Tibial artery (tissue), 4 donors: Measurements from ENCODE around the gene UBA52.

Experiments used
- DNase-seq, 2 donors: peaks; one replicate each; pipeline ENCODE4 v3.0.0-alpha.2; 2019
- H3K27ac ChIP-seq, 2 donors: fragments of 200-600 bp; sonication (generic) in 1 of 2; 1 replicate in 1 of 2; 2 replicates in 1 of 2; pipeline ENCODE4 v1.5.1; 2018 to 2019; ENCODE audit warnings: mild to moderate bottlenecking in 1 of 2
- H3K27me3 ChIP-seq, 2 donors: fragments of 200-600 bp; sonication (generic) in 1 of 2; one replicate each; pipeline versions ENCODE4 v1.5.1 to v1.6.0; 2016 to 2019
- H3K36me3 ChIP-seq, 3 donors: fragments of 200-600 bp; sonication (generic) in 2 of 3; one replicate each; pipeline ENCODE4 v1.5.1; 2016 to 2019; ENCODE audit warnings: mild to moderate bottlenecking in 2 of 3
- H3K4me1 ChIP-seq, 4 donors: fragments of 200-600 bp; sonication (generic) in 2 of 4; 1 replicate in 3 of 4; 2 replicates in 1 of 4; pipeline ENCODE4 v1.5.1; 2016 to 2019
- H3K4me3 ChIP-seq, 2 donors: fragments of 200-600 bp; sonication (generic) in 1 of 2; 1 replicate in 1 of 2; 2 replicates in 1 of 2; pipeline ENCODE4 v1.5.1; 2018 to 2019; ENCODE audit warnings: mild to moderate bottlenecking in 2 of 2
- H3K9me3 ChIP-seq, 3 donors: fragments of 200-600 bp; sonication (generic) in 1 of 3; one replicate each; pipeline ENCODE4 v1.5.1; 2016 to 2019
- intact Hi-C: fragments of 100-400 bp; cut with DNase I; formaldehyde crosslinking; loops from one replicate; pipeline ENCODE4 v1.15.0; 2023; ENCODE audit warnings: low total_unique reads
- TF ChIP-seq, protein P1 (sequence below), 2 experiments: fragments of 200-600 bp in 1 of 2; fragments of 450-650 bp in 1 of 2; IDR thresholded peaks; one replicate each; pipeline ENCODE4 v1.5.1; 2017 to 2019; ENCODE audit warnings: antibody characterized with exemption in 2 of 2, mild to moderate bottlenecking in 1 of 2, moderate library complexity in 1 of 2

The UBA52 gene

DNA sequence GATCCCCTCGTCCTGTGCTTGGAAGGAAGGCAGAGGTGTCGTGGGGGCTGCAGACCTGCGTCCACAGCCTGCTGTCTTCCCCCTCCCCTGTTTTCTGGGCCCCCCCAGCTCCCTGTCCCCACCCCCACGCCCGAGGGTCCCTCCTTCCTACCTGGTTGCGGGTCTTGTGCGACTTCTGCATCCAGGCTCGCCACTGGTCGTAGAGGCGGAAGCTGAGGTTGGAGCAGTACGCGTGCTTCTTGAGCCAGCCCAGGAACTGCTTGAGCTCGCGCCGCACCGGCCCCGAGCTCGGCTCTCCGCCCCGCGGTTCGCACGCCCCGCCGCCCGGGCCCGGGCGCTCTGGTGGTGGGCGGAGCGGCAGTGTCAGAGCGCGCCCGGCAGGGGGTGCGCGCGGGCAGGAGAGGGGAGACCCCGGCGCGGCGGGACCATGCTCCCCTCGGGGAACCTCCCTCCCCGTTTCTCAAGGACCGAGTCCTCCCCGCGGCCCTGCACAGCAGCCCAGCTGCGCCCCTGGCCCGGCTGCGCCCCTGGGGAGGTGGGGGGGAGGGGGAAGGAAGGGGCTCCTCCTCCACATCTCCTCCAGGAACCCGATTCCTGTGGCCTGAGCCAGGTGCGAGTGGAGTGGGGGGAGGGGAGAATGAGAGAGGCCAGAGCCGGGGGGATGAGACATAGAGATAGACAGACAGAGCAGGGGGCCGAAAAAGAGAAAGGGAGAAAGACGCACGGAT, 22.6 kb downstream of the UBA52 start:
- Histone ChIP-seq H3K36me3 (peaks cover 7 to 20% (median 14%) of the 10 kb centered on the region in 3 donors), H3K27ac (peak overlapping the region; percentile 51 to 74), H3K4me3 (peak overlapping the region; percentile 27 to 42), H3K9me3 (no peaks in the 10 kb centered on the region), H3K27me3 (peaks cover 0 to 18% of the 10 kb centered on the region in 2 donors), H3K4me1 (peaks cover 0 to 34% (median 28%) of the 10 kb centered on the region in 4 donors)
- TF ChIP-seq, protein P1, sequence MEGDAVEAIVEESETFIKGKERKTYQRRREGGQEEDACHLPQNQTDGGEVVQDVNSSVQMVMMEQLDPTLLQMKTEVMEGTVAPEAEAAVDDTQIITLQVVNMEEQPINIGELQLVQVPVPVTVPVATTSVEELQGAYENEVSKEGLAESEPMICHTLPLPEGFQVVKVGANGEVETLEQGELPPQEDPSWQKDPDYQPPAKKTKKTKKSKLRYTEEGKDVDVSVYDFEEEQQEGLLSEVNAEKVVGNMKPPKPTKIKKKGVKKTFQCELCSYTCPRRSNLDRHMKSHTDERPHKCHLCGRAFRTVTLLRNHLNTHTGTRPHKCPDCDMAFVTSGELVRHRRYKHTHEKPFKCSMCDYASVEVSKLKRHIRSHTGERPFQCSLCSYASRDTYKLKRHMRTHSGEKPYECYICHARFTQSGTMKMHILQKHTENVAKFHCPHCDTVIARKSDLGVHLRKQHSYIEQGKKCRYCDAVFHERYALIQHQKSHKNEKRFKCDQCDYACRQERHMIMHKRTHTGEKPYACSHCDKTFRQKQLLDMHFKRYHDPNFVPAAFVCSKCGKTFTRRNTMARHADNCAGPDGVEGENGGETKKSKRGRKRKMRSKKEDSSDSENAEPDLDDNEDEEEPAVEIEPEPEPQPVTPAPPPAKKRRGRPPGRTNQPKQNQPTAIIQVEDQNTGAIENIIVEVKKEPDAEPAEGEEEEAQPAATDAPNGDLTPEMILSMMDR (IDR thresholded peaks at IDR 0.05) = peak; percentile 91 to 95
- peak; percentile 68 to 86 for DNase-seq
- intact Hi-C loops = loop anchor here (10.0 kb wide), 1 partner anchor 251 kb away; no protein-coding TSS in a partner anchor

DNA sequence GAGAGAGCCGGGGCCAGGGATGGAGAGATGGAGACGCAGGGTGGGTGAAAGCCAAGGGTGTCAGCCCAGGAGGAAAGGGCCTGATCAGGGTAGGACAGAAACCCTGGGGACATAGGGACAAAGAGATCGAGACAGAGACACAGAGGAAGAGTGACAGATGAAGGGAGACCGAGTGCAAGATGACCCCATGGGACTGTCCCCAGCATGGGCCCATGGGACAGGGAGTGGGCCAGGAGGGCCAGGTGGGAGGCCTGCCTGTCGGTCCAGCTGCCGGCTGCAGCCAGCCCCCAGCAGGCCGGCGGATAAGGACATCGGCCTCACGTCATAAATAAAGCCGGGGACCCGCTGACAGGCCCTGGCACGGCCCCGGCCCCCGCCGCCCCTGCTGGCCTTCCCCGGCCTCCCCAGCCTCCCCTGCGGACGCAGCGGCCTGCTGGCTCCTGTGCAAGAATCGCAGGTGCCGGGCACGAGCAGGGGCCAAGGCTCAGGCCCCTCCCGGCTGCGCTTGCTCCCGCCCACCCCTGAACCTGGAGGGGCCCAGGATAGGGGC, 23.2 kb downstream of the UBA52 start:
- H3K36me3 ChIP-seq = peaks cover 7 to 20% (median 17%) of the 10 kb centered on the region in 3 donors
- peaks cover 0 to 28% (median 22%) of the 10 kb centered on the region in 4 donors for H3K4me1 ChIP-seq
- H3K27me3 ChIP-seq = peaks cover 0 to 24% of the 10 kb centered on the region in 2 donors
- TF ChIP-seq, protein P1 (IDR thresholded peaks at IDR 0.05) = no peak
- peak overlapping the region; percentile 27 to 42 for H3K4me3 ChIP-seq
- no peak for DNase-seq
- H3K9me3 ChIP-seq = no peaks in the 10 kb centered on the region
- H3K27ac ChIP-seq = peak overlapping the region; percentile 51 to 74
- intact Hi-C loops = loop anchor here (5.0 to 10.0 kb wide), 2 partner anchors 77 to 250 kb away; no protein-coding TSS in a partner anchor

DNA sequence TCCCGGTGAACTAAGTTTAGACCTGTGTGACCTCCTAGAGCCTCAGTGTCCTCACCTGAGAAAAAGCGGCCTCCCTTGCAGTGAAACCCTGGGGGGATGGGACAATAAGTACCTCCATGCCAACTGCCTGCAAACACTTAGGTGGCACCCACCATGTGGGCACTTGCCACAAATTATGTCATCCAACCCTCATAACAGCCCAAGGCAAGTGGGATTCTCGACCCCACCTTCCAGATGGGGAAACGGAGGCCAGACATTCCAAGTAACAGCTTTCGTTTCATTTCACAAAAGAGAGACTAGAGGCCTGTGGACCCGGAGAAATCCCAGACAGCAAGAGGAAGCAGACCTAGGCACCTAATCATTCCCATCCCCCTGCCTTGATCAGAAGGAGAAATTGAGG, 23.8 kb downstream of the UBA52 start:
- peak overlapping the region; percentile 51 to 74 for H3K27ac ChIP-seq
- TF ChIP-seq, protein P1 (IDR thresholded peaks at IDR 0.05) = no peak
- peaks cover 7 to 18% (median 17%) of the 10 kb centered on the region in 3 donors for H3K36me3 ChIP-seq
- H3K27me3 ChIP-seq = peaks cover 0 to 30% of the 10 kb centered on the region in 2 donors
- intact Hi-C loops = loop anchor here (5.0 to 10.0 kb wide), 2 partner anchors 77 to 249 kb away; no protein-coding TSS in a partner anchor
- H3K4me3 ChIP-seq = no peak overlapping the region
- no peak for DNase-seq
- H3K4me1 ChIP-seq = peaks cover 0 to 23% (median 19%) of the 10 kb centered on the region in 4 donors
- no peaks in the 10 kb centered on the region for H3K9me3 ChIP-seq

DNA sequence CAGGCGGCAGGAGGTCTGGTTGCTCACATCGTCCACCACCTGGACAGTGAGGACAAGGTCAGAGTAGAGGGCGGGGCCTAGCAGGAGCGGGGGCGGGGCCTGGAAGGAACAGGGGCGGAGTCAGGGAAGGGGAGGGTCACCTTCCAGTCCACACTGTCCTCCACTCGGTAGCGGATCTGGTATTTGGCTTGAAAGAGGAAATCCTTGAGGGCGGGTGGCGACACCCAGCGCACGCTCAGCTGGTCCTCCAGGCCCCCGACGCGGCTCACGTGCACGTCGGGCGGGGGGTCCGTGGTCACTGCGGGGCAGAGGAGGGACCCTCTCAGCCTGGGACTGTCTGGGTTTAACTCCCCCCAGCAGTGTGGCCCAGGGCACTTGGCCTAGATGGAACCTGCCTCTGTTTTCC, 25.1 kb downstream of the UBA52 start:
- peak; percentile 63 to 81 for DNase-seq
- Histone ChIP-seq H3K36me3 (peaks cover 5 to 17% (median 7%) of the 10 kb centered on the region in 3 donors), H3K27me3 (peaks cover 0 to 34% of the 10 kb centered on the region in 2 donors), H3K9me3 (no peaks in the 10 kb centered on the region), H3K27ac (no peak overlapping the region), H3K4me1 (peaks cover 0 to 22% (median 19%) of the 10 kb centered on the region in 4 donors), H3K4me3 (no peak overlapping the region)
- intact Hi-C loops = loop anchor here (5.0 to 10.0 kb wide), 2 partner anchors 76 to 248 kb away; no protein-coding TSS in a partner anchor
- TF ChIP-seq, protein P1 (IDR thresholded peaks at IDR 0.05) = no peak

DNA sequence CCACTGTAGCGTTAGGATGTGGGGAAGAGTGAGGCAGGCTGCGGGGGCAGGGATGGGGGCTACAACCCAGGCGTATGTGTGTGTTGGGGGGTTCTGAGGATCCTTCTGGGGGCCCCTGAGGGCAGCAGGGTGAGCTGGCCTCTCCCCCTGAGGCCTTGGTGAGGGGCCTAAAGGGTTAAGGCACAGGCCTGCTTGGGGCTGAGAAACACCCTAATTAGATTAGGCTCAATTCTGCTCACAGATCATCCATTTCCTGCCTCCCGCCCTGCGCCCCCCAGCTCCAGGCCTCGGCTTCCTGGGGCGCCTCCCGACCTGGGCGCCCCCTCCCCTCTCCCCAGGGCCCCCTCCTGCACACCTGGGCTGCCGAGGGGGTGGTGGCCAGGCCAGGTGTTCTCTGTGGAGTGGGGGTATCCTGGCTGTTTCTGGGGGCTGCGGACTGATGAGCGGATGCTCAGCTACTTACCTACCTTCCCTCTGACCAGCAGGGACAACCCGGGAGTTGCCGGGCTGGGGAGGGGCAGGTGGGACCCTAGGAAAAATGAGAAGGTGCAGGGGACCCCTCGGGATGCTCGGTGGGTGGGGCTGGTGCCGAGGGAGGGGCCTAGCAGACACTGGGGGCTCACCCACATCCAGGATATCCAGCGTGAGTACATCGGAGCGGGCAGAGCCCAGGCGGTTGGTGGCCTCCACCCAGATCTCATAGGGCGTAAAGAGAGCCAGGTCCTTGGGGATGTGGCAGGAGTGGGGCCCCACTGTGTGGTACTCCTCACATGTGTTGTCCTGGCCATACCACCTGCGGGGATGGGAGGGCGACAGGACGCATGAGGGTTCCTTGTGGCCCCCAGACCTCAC, 26.4 kb downstream of the UBA52 start:
- DNase-seq = no peak
- intact Hi-C loops = loop anchor here (5.0 to 10.0 kb wide), 2 partner anchors 74 to 247 kb away; no protein-coding TSS in a partner anchor
- TF ChIP-seq, protein P1 (IDR thresholded peaks at IDR 0.05) = no peak
- no peak overlapping the region for H3K4me3 ChIP-seq
- H3K27ac ChIP-seq = no peak overlapping the region
- H3K4me1 ChIP-seq = peaks cover 0 to 28% (median 19%) of the 10 kb centered on the region in 4 donors
- H3K36me3 ChIP-seq = peaks cover 0 to 17% (median 7%) of the 10 kb centered on the region in 3 donors
- no peaks in the 10 kb centered on the region for H3K9me3 ChIP-seq
- H3K27me3 ChIP-seq = peaks cover 0 to 34% of the 10 kb centered on the region in 2 donors
